ENCODE measurements around the gene RELT. TPM values are rescaled to one million over a fixed set of nuclear protein-coding genes. Genes with fewer than 3 reads are reported as not detected.
A peak's percentile ranks its signal among the peaks of the same experiment; 100 is the strongest.

The RELT gene
- total and polyA plus RNA-seq, 8 donors, result 1.2 to 18.7 (median 1.9) TPM; not detected in 2

DNA sequence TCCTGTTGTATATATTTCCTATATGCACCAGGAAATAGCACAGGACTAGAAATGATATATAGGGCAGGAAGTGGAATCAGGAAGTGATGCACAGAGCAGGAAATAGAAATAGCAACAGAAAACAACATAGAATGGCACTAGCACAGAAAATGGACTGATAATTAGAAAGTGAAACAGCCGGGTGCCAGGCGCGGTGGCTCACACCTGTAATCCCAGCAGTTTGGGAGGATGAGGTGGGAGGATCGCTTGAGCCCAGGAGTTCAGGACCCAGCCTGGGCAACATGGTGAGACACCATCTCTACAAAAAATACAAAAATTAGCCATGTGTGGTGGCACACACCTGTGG, 10.0 kb upstream of the RELT start:
- peaks cover 0 to 10% (median 2%) of the 10 kb centered on the region in 4 donors for H3K4me1 ChIP-seq
- peaks cover 37 to 84% (median 75%) of the 10 kb centered on the region in 4 donors for H3K36me3 ChIP-seq
- TF ChIP-seq EP300 (IDR thresholded peaks at IDR 0.05) (no peak), POLR2AphosphoS5 (IDR thresholded peaks at IDR 0.05) (no peak), POLR2A (IDR thresholded peaks at IDR 0.05) (no peak)
- TF ChIP-seq, protein P1, sequence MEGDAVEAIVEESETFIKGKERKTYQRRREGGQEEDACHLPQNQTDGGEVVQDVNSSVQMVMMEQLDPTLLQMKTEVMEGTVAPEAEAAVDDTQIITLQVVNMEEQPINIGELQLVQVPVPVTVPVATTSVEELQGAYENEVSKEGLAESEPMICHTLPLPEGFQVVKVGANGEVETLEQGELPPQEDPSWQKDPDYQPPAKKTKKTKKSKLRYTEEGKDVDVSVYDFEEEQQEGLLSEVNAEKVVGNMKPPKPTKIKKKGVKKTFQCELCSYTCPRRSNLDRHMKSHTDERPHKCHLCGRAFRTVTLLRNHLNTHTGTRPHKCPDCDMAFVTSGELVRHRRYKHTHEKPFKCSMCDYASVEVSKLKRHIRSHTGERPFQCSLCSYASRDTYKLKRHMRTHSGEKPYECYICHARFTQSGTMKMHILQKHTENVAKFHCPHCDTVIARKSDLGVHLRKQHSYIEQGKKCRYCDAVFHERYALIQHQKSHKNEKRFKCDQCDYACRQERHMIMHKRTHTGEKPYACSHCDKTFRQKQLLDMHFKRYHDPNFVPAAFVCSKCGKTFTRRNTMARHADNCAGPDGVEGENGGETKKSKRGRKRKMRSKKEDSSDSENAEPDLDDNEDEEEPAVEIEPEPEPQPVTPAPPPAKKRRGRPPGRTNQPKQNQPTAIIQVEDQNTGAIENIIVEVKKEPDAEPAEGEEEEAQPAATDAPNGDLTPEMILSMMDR (IDR thresholded peaks at IDR 0.05), result no peak
- H3K27me3 ChIP-seq, result no peaks in the 10 kb centered on the region
- intact Hi-C loops (cut with DNase I; ENCODE audit: low total_unique reads), result no loop called here
- peak overlapping the region in 1 of 5 donors; percentile 14 for H3K27ac ChIP-seq
- no peak for DNase-seq
- H3K9me3 ChIP-seq, result no peaks in the 10 kb centered on the region
- no peak overlapping the region for H3K4me3 ChIP-seq
- 70 to 90% (median 85%) methylated on average over 4 of the region's 4 CpGs for WGBS, 5 donors

DNA sequence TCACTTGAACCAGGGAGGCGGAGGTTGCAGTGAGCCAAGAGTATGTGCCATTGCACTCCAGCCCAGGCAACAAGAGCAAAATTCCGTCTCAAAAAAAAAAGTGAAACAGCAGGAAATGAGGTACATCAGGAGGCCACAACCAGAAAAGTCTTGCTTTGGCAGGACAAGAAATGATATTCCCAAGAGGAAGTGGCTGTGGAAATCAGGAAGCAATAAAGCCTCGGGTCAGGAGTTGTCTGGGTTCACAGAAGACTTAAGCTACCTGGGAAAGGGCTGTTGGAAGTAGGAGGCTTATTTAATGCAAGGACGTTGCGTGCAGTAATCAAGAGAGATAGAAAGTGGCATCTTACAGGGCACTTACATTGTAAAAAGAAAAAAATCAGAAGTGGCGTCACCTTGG, 9.2 kb upstream of the RELT start:
- Histone ChIP-seq H3K9me3 (no peaks in the 10 kb centered on the region), H3K4me1 (peaks cover 0 to 10% (median 2%) of the 10 kb centered on the region in 4 donors), H3K27ac (no peak overlapping the region), H3K36me3 (peaks cover 31 to 77% (median 68%) of the 10 kb centered on the region in 4 donors), H3K27me3 (no peaks in the 10 kb centered on the region), H3K4me3 (no peak overlapping the region)
- no peak for DNase-seq
- 63 to 83% (median 79%) methylated on average over 6 of the region's 6 CpGs for WGBS, 5 donors
- no peak for TF ChIP-seq EP300 (IDR thresholded peaks at IDR 0.05)
- intact Hi-C loops (cut with DNase I; ENCODE audit: low total_unique reads), result no loop called here

- 72 to 79% (median 76%) methylated on average over 9 to 20 of the region's 20 CpGs for WGBS, 5 donors
- Histone ChIP-seq H3K9me3 (no peaks in the 10 kb centered on the region), H3K4me3 (no peak overlapping the region), H3K27me3 (no peaks in the 10 kb centered on the region), H3K27ac (no peak overlapping the region), H3K4me1 (peaks cover 0 to 16% (median 2%) of the 10 kb centered on the region in 4 donors), H3K36me3 (peaks cover 25 to 71% (median 62%) of the 10 kb centered on the region in 4 donors)
- intact Hi-C loops (cut with DNase I; ENCODE audit: low total_unique reads), result no loop called here
- TF ChIP-seq, protein P1 (IDR thresholded peaks at IDR 0.05), result no peak
- DNase-seq, result no peak
Observed at GRCh38 chr11:73367482-73368024, 8.6 kb upstream of the RELT start.

- intact Hi-C loops (cut with DNase I; ENCODE audit: low total_unique reads), result no loop called here
- 53 to 64% (median 56%) methylated on average over 6 of the region's 6 CpGs for WGBS, 5 donors
- no peak for DNase-seq
- Histone ChIP-seq H3K9me3 (no peaks in the 10 kb centered on the region), H3K4me3 (no peak overlapping the region), H3K36me3 (peaks cover 0 to 22% (median 12%) of the 10 kb centered on the region in 4 donors), H3K4me1 (peaks cover 6 to 29% (median 13%) of the 10 kb centered on the region in 4 donors), H3K27me3 (no peaks in the 10 kb centered on the region), H3K27ac (peak overlapping the region in 2 of 5 donors; percentile 31 to 49)
- TF ChIP-seq, protein P1 (IDR thresholded peaks at IDR 0.05), result no peak
- TF ChIP-seq POLR2A (IDR thresholded peaks at IDR 0.05) (no peak), EP300 (IDR thresholded peaks at IDR 0.05) (no peak), POLR2AphosphoS5 (IDR thresholded peaks at IDR 0.05) (no peak)
Observed at GRCh38 chr11:73372375-73372993, 3.7 kb upstream of the RELT start.

DNA sequence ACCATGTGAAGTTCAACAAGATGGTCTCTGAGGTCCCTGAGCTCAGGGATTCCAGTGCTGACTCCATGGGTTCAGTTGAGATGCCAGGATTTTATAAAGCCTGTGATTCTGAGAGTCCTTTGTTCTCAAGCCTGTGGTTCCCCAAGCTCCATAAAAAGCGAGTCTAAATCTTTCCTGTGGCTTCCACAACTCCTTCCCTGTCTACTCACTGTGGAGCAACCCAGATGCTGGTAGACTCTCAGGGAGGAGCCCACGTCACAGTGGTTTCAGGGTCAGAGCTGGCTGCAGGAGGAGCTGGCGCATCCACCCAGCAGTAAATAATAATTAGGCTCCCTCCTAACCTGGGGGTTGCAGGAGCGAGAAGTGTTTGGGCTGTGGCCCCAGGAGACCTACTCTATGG, 2.0 kb upstream of the RELT start:
- Histone ChIP-seq H3K9me3 (no peaks in the 10 kb centered on the region), H3K36me3 (peaks cover 0 to 6% (median 0%) of the 10 kb centered on the region in 4 donors), H3K4me3 (no peak overlapping the region), H3K4me1 (peaks cover 6 to 41% (median 19%) of the 10 kb centered on the region in 4 donors), H3K27ac (no peak overlapping the region), H3K27me3 (no peaks in the 10 kb centered on the region)
- no peak for DNase-seq
- TF ChIP-seq EP300 (IDR thresholded peaks at IDR 0.05) (no peak), POLR2A (IDR thresholded peaks at IDR 0.05) (no peak)
- WGBS, 5 donors, result 78 to 87% (median 82%) methylated on average over 4 of the region's 4 CpGs
- intact Hi-C loops (cut with DNase I; ENCODE audit: low total_unique reads), result no loop called here
